ENCODE measurements around the gene SLC35B2.

SLC35B2 gene

DNA sequence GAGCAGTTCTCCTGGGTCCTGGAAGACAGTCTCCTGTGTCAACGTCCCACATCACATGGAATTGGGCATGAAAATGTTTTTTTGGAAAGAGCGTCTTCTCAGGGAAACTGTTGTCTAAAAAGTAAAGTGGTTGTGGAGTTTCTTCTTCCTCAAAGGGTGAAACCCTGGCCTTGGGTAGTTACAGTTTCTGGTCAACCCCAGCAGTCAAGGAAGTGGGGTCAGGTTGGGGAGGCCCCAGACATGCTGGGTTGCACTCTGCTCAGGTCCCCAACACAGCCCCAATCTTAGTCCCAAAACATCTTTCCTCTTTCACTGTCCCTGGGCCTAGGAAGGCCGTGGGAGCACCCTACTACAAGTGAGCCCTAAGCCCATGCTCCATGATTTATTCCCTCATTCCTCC, 9.0 kb upstream of the SLC35B2 start:
- no peak for DNase-seq

DNA sequence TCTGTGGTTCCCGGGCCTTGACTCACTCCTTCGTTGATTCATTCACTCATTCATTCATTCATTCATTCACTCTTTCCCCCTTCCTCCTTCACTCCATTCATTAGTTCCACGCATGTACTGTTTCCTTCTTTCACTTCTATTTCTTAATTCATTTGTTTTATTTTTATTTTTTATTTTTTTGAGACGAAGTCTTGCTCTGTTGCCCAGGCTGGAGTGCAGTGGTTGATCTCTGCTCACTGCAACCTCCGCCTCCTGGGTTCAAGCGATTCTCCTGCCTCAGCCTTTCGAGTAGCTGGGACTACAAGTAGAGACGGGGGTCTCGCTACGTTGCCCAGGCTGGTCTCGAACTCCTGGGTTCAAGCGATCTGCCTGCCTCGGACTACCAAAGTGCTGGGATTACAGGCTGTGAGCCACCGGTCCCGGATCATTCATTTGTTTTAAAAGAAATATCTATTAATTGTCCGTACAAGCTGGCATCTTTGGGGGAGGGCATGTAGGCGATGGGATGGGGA, 8.4 kb upstream of the SLC35B2 start:
- no peak for DNase-seq

DNA sequence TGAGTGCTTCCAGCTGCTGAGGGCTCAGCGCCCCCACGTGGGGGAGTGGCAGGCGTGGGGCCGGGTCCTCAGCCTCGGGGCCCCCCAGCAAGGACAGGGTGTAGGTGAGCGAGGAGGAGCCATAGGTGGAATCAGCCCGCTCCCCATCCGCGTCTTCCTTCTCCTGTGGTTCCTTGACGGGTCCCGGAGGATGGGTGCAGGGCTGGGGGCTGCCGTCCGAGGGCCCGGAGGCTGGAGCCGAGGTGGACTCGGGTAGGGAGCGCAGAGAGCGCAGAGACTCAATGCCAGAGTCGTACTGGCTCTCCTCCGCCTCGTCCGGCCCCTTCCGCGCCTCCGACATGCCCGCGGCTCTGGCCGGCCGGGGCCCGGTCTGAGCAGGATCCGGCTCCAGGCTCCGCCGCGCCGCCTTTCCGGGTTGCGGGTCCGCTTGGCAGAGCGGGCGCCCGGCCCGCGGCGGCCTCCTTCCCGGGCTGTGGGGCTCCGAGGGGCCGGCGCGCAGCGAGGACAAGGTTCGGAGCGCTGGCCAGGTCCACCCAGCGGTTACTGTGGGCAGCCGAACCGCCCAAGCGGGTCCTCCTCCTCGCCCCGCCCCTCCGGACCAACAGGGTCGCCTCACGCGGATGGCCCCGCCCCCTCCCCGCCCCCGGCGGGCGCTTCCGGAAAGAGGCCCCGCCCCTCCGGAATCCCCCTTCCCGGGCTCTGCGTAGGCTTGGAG, 7.8 kb upstream of the SLC35B2 start, which contains the start of gene NFKBIE:
TSS of gene NFKBIE (minus strand) at position 545 of the 715 bp plus-strand sequence. CDS start at position 340, 205 bp downstream.
- DNase-seq = peak; percentile 99

DNA sequence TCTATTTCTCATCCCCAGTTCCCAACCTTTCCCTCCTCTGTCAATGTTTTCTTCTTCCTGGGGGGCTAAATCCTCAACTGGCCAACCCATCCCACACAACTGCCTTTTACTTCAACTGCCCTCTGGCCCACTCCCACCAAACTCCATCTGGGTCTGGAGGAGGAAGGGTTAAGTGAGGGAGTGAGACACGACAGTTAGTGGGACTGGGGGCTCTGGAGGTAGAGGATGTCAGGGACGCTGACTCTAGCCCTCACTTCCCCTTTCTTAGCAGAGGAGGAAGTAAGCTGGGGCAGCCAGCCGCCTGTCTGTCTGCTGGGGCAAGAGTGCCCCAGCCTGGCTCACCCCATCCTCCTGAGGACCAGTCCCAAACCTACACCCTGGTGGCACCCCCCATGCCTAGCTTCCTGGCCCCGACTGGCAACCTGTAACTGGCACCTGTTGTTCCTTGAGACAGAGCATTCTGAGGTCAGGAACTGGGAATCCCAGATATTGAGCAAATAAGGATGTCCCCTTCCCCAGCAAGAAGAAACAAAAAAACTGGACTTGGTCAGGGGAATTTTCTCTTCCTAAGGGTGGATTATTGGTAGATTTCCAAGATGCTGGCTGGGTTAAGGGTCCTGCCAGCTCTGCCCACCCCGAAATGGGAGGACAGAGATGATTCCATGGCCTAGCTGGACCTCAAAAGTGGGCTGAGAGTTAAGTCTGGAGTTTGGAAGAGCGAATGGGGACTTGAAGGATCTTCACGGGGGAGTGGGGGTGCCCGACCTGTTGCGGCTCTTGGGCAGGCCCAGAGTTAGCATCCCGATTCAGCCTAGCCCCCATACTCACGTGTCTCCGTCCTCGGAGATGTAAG, 7.1 kb upstream of the SLC35B2 start:
- DNase-seq = peak; percentile 68

DNA sequence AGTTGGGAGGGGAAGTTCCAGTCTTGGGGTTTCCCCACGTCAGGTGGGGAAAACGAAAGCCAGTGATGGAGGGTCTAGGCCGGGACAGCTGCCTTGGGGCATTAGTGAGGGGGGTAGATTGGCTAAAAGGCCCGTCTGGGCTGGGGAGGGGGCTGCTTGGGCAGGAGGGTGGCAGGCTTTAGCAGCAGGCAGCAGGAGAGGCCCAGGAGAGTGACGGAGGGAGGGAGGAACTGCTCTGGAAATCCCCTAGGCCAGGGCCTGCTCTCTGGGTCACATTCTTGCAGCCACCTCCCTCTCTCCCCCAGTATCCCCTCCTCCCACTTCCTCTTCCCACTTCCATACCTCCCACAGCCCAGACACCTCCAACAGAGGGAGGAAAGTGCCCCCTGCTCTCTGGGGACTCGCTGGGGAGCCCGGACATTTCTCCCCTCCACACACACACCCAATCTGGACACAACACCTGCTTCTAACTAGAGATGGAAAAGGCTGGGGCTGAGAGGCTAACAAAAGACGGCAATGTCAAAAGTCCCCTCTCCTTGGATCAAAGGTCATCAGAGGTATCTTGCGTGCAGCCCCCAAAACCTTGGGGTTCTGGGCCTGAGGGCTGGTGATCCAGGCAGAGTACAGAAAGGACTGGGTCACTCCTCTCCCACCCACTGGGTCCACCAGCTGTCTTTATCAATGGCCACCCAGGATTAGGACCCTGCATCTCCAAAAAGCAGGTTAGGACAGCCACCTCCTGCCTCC, 6.2 kb upstream of the SLC35B2 start:
- no peak for DNase-seq

DNA sequence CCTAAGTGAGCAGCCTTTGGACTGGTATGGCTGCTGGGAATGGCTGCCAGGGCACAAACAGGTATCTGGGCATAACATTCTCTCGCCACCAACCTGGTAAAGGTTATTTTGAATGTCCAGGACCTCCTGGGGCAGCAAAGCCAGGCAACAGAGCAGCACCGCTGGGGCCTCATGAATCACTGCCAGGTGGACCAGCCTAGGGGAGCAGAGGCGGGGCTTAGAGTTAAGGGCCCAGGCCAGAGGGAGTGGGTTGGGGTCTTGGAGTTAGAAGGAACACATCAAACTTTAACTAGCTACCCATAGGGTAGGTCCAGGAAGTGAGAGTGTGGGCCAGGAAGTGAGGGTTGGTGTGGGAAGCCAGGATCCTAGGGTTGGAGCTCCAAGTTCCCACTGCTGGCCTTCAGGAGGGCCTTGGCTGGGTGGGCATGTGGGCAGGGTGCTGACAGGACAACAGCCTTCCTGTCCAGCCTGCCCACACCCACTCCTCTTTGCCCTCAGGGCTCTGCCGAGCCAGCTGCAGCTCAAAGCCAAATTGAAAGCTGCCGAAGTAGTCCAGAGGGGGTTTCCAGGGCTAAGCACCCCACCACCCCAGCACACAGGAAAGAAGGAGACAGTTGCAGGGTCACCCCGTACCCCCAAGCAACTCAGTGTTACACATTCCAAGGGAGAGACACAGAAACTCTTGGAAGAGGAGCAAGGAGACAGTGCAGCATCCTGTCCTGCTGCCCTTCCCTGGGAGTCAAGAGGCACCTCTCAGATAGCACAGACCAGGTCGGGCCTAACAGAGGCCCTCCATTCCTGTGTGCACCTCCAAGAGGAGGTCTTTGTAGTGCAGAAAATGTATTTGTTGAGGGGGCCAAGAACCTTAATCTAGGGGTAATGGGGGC, 5.4 kb upstream of the SLC35B2 start:
- no peak for DNase-seq

DNA sequence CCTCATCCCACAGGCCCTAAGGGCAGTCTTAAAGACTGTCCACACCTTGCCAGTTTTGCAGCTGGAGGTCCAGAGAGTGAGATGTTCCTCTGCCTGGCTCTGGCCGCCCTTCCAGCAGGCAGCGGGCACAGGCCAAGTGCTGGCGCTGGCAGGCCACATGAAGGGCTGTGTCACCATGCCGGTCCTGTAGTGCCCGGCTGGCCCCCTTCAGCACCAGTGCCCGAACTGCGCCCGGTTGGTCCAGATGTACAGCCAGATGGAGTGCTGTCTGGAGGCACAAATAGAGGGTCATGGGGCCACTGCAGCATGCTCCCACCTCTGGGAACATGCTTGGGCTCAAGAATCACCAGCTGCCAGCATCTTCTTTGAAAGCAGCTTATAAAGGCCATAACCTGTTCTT, 4.3 kb upstream of the SLC35B2 start:
- DNase-seq = no peak

DNA sequence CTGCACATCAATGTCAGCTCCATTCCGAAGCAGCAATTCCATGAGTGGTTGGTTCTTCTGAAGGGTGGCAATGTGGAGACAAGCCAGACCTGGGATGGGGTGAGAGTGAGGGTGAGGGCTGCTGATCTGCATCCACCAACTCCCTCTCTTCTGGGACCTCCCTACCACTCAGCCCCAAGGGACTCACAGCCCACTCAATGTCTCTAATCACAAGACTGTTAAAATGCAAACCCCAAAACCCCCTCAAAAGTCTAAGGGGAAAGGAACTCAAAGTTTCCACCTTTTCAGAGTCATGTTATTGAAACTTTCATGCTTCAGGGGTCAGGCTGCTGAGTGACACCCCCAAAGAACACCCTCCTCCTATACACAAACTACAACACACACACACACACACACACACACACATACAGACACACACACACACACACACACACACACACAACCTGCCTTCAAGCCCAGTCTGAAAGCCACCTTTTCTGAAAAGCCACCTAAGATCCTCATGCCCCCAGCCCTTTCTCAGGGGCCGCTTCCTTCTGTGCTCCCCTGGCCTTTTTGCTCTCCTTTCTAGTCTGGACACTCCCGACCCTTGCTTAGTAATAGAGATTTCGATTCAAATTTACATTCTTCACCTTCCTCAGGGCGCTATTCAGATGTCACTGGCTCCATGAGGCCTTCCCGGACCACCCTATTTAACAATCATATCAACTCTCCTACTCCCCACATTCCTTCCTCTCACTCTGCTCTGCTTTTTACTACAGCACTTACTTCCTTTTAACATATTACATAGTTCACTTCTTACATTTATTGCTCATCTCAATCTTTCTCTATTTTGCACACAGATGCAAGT, 3.3 kb upstream of the SLC35B2 start:
- DNase-seq = no peak

- no peak for DNase-seq
Measured at GRCh38 chr6:44260011-44260410, 2.7 kb upstream of the SLC35B2 start.

DNA sequence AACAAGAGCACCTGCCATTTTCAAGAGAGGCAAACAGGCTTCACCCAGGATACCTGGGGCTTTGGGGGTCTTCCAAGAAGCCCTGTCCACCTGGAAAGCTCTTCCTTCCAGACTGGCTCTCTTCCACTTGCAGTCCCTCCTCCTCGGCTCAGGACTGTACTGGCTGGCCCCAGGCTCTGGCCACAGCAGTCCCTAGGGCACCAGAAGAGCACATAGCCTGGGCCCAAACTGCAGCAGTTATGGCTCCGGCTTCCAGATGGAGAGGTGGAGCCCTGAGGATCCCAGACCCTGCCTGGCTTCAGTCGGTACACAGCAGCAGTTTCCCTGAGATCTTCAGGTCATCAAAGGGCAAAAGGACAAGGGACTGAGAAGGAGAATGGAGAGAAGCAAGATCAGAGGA, 1.6 kb upstream of the SLC35B2 start:
- DNase-seq = no peak

GRCh38 chr6:44258325-44258863, 1.1 kb upstream of the SLC35B2 start:
- no peak for DNase-seq

GRCh38 chr6:44257753-44258324, 511 bp upstream of the SLC35B2 start:
- no peak for DNase-seq

GRCh38 chr6:44256775-44257024, 628 bp downstream of the SLC35B2 start:
- DNase-seq = no peak

GRCh38 chr6:44255871-44256774, 1.2 kb downstream of the SLC35B2 start:
- DNase-seq = peak; percentile 75

- peak; percentile 88 for DNase-seq
Measured at GRCh38 chr6:44255105-44255808, 2.1 kb downstream of the SLC35B2 start.

GRCh38 chr6:44254191-44255104, 2.9 kb downstream of the SLC35B2 start:
- DNase-seq = peak; percentile 85

GRCh38 chr6:44253307-44254101, 3.8 kb downstream of the SLC35B2 start:
- DNase-seq = peak; percentile 78

All from activated CD8-positive, alpha-beta memory T cell treated with anti-CD3 and anti-CD28 coated beads, Interleukin-2, amount 50 U/mL, for 48 hours (primary cell).